G401.6 (cell line): ENCODE data around the gene CHERP.
"Not testable (repeated sequence)": the region's sequence is repeated elsewhere in the genome, so short reads cannot be mapped to it uniquely, and the experiment has no call there.

Source experiments
- FAIRE-seq: peaks from 2 replicates; lab custom pipeline; 2012; peaks lifted over from hg19 to GRCh38; lab: Jason Lieb, UNC

The CHERP gene

GRCh38 chr19:16476401-16476800 is 65.8 kb downstream of the CHERP start:
- FAIRE-seq, result no peak

- FAIRE-seq, result no peak
Observed at GRCh38 chr19:16473875-16474392, 68.3 kb downstream of the CHERP start.

- no peak for FAIRE-seq
Observed at GRCh38 chr19:16472992-16473391, 69.2 kb downstream of the CHERP start.

- not testable (repeated sequence) for FAIRE-seq
Observed at GRCh38 chr19:16472559-16472899, 69.7 kb downstream of the CHERP start.

DNA sequence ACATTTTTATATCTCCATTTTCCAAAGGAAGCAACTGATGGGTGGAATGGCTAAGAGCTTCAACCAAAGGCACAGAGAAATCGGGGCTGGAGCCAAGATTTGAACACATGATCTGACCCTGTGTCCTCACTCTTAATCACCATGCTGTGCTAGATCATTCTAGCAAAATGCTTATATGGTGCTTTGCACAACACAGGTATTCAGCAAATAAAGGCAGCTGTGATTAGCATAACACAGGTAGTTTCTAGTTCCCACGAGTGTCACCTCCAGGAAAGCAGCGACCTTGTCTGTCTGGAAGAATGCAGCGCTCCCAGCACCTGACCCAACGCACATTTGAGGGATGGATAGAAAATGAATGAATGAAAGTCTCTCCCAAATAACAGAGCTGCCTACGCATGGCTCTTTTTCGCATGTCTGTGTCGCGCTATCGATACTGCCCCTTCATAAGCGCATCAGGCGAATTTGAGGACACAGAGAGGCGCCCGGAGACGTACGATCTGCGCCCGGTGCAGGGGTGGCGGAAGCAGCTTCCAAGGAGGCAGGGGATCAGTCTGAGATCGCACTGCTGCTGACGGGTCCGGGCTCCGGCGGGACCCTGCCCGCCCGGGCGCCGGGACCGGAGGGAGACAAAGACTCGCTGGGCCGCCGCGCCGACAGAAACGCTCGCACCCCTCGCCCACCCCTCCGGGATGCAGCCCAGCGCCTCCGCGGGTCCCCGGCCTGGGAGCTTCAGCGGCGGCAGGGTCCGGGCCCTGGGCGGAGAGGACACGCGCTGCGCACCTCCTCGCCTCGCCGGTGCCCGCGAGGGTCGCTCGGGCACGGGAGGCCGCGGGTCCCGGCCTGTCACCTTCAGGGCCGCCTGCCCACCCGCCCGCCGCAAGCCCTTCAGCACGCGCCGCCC is 71.1 kb downstream of the CHERP start:
- no peak for FAIRE-seq

- no peak for FAIRE-seq
Observed at GRCh38 chr19:16470541-16470910, 71.7 kb downstream of the CHERP start.
